WTC11 (cell line): ENCODE results near the gene BTLA.

Source experiments
- ATF1 ChIP-seq: sonication (generic); formaldehyde crosslinking; IDR thresholded peaks from 2 replicates; pipeline ENCODE4 v1.8.1; 2023; ENCODE audit warnings: mild to moderate bottlenecking, moderate library complexity, missing genetic modification reagents
- CTCF ChIP-seq: fragments of 200-600 bp; IDR thresholded peaks from 2 replicates; pipeline ENCODE4 v1.8.0; 2022; ENCODE audit warnings: antibody characterized with exemption
- E2F4 ChIP-seq: sonication (generic); formaldehyde crosslinking; IDR thresholded peaks from 2 replicates; pipeline ENCODE4 v1.8.1; 2022; ENCODE audit warnings: low read depth, mild to moderate bottlenecking, moderate library complexity, missing genetic modification reagents, borderline replicate concordance
- E2F5 ChIP-seq: sonication (generic); formaldehyde crosslinking; IDR thresholded peaks from 2 replicates; pipeline ENCODE4 v1.8.1; 2022; ENCODE audit warnings: mild to moderate bottlenecking, moderate library complexity, missing genetic modification reagents
- ELF4 ChIP-seq: sonication (generic); formaldehyde crosslinking; IDR thresholded peaks from 2 replicates; pipeline ENCODE4 v1.8.1; 2022; ENCODE audit warnings: low read depth, mild to moderate bottlenecking, moderate library complexity, missing genetic modification reagents
- EMX1 ChIP-seq: fragments of 250-450 bp; sonication (Bioruptor Pico); IDR thresholded peaks from 2 replicates; pipeline ENCODE4 v1.8.0; 2021; ENCODE audit warnings: mild to moderate bottlenecking
- FOXJ3 ChIP-seq: sonication (generic); formaldehyde crosslinking; IDR thresholded peaks from 2 replicates; pipeline ENCODE4 v1.9.0; 2021; ENCODE audit warnings: missing genetic modification reagents, mild to moderate bottlenecking, borderline replicate concordance
- JUN ChIP-seq: sonication (generic); formaldehyde crosslinking; IDR thresholded peaks from 2 replicates; pipeline ENCODE4 v1.8.0; 2023; ENCODE audit warnings: mild to moderate bottlenecking, missing genetic modification reagents
- MAX ChIP-seq: sonication (generic); formaldehyde crosslinking; IDR thresholded peaks from 2 replicates; pipeline ENCODE4 v1.8.0; 2022; ENCODE audit warnings: mild to moderate bottlenecking, missing genetic modification reagents
- MLX ChIP-seq: sonication (generic); formaldehyde crosslinking; IDR thresholded peaks from 2 replicates; pipeline ENCODE4 v1.8.1; 2023; ENCODE audit warnings: mild to moderate bottlenecking, missing genetic modification reagents, moderate library complexity
- NFYB ChIP-seq: sonication (generic); formaldehyde crosslinking; conservative IDR thresholded peaks from 2 replicates; pipeline ENCODE4 v1.8.0; 2022; ENCODE audit warnings: low read depth, missing genetic modification reagents
- NR2C2 ChIP-seq: sonication (generic); formaldehyde crosslinking; IDR thresholded peaks from 2 replicates; pipeline ENCODE4 v1.8.0; 2022; ENCODE audit warnings: mild to moderate bottlenecking, missing genetic modification reagents
- PREB ChIP-seq: sonication (generic); formaldehyde crosslinking; IDR thresholded peaks from 2 replicates; pipeline ENCODE4 v1.8.1; 2022; ENCODE audit warnings: mild to moderate bottlenecking, missing genetic modification reagents, moderate library complexity, borderline replicate concordance
- USF2 ChIP-seq: sonication (generic); formaldehyde crosslinking; IDR thresholded peaks from 2 replicates; pipeline ENCODE4 v1.8.1; 2023; ENCODE audit warnings: mild to moderate bottlenecking, missing genetic modification reagents, moderate library complexity

GRCh38 chr3:112497897-112498548 lies 1.2 kb downstream of the BTLA start:
- no peak for TF ChIP-seq MAX (CRISPR knock-in tag)
- no peak for TF ChIP-seq CTCF
- TF ChIP-seq E2F4: no peak
- TF ChIP-seq ELF4 (CRISPR knock-in tag): no peak
- no peak for TF ChIP-seq EMX1 (CRISPR knock-in tag)
- no peak for TF ChIP-seq JUN (CRISPR knock-in tag)
- TF ChIP-seq FOXJ3 (CRISPR knock-in tag): no peak
- no peak for TF ChIP-seq USF2 (CRISPR knock-in tag)
- TF ChIP-seq NR2C2 (CRISPR knock-in tag): no peak
- no peak for TF ChIP-seq E2F5
- no peak for TF ChIP-seq NFYB
- no peak for TF ChIP-seq ATF1
- TF ChIP-seq MLX (CRISPR knock-in tag): no peak
- TF ChIP-seq PREB: no peak
